HepG2 (cell line): ENCODE measurements around the gene CEP162. TPM values are rescaled to one million over a fixed set of nuclear protein-coding genes. Genes with fewer than 3 reads are reported as not detected.
"Not testable (repeated sequence)": the region's sequence is repeated elsewhere in the genome, so short reads cannot be mapped to it uniquely, and the experiment has no call there.

ENCODE experiments used
- ATAC-seq: fragments of 200-7000 bp; cut with Tn5 transposase; 3 replicates; pipeline ENCODE4 v1.9.1; 2020; ENCODE audit warnings: mild to moderate bottlenecking, moderate library complexity
- BruUV-seq: library from RNA; stranded (reverse); fragments of 400-500 nt; replicated peaks from 2 replicates; lab custom pipeline; 2021; lab: Mats Ljungman, UMichigan
- CTCF ChIA-PET: fragments of 300-600 bp; formaldehyde crosslinking; extraction: SDS; loops from one replicate; lab custom pipeline; 2021; ENCODE audit warnings: low total read pairs, inconsistent platforms, low intra/inter-chr PET ratio; lab: Yijun Ruan, JAX
- POLR2A ChIA-PET: fragments of 350-600 bp; sonication (Branson Sonifier 250); formaldehyde crosslinking; loops from one replicate; lab custom pipeline; 2020; ENCODE audit warnings: antibody characterized with exemption, inconsistent platforms; lab: Yijun Ruan, JAX
- DNase-seq: peaks from one replicate; pipeline ENCODE4 v3.0.0-alpha.2; 2015; ENCODE audit warnings: low spot score
- FAIRE-seq: peaks from 3 replicates; lab custom pipeline; 2011; peaks lifted over from hg19 to GRCh38; lab: Jason Lieb, UNC
- H2AFZ ChIP-seq: one replicate; pipeline ENCODE4 v1.6.1; 2011; ENCODE audit warnings: low read length, inconsistent platforms
- H3K27ac ChIP-seq: fragments of 300-600 bp; 3 replicates; pipeline ENCODE4 v1.8.0; 2011; ENCODE audit warnings: mixed run types, mild to moderate bottlenecking, mixed read lengths, low read length, inconsistent platforms; ENCODE audit not compliant: insufficient read depth; ENCODE audit errors: extremely low read length
- H3K27me3 ChIP-seq, 2 experiments: fragments of 200-600 bp in 1 of 2; 2 replicates in 1 of 2; 3 replicates in 1 of 2; pipeline versions ENCODE4 v1.6.0 to v1.8.0; 2011; ENCODE audit warnings: low read length in 2 of 2, mild to moderate bottlenecking in 2 of 2, moderate library complexity in 2 of 2, inconsistent platforms in 1 of 2; ENCODE audit not compliant: insufficient read depth in 2 of 2, control insufficient read depth in 1 of 2
- H3K36me3 ChIP-seq, 2 experiments: fragments of 200-600 bp in 1 of 2; replicated peaks in 1 of 2; 2 replicates in 1 of 2; 3 replicates in 1 of 2; pipeline versions ENCODE4 v1.5.1 to v1.8.0; 2011; ENCODE audit warnings: low read length in 2 of 2, inconsistent platforms in 1 of 2; ENCODE audit not compliant: insufficient read depth in 2 of 2, control insufficient read depth in 1 of 2
- H3K4me1 ChIP-seq: 2 replicates; pipeline ENCODE4 v1.5.1; 2012; ENCODE audit warnings: low read length, inconsistent platforms; ENCODE audit not compliant: insufficient read depth
- H3K4me2 ChIP-seq: 2 replicates; pipeline ENCODE4 v1.6.0; 2011; ENCODE audit warnings: low read depth, low read length, inconsistent platforms
- H3K4me3 ChIP-seq, 3 experiments: fragments of 200-600 bp in 1 of 3; sonication (generic), shearing (Covaris generic) in 1 of 3; replicated peaks in 1 of 3; 2 replicates each; pipeline ENCODE4 v1.5.1; 2011 to 2016; ENCODE audit warnings: low read length in 3 of 3, inconsistent platforms in 2 of 3, low read depth in 2 of 3, mild to moderate bottlenecking in 2 of 3, control low read depth in 1 of 3, mixed read lengths in 1 of 3; ENCODE audit not compliant: insufficient read depth in 1 of 3
- H3K79me2 ChIP-seq: one replicate; pipeline ENCODE4 v1.6.1; 2011; ENCODE audit warnings: low read length, inconsistent platforms; ENCODE audit not compliant: insufficient read depth
- H3K9ac ChIP-seq: 2 replicates; pipeline ENCODE4 v1.6.0; 2011; ENCODE audit warnings: mild to moderate bottlenecking, low read depth, low read length, inconsistent platforms; ENCODE audit not compliant: insufficient read depth
- H3K9me3 ChIP-seq: 2 replicates; pipeline ENCODE4 v1.5.1; 2012; ENCODE audit warnings: mild to moderate bottlenecking, low read length
- H4K20me1 ChIP-seq: 2 replicates; pipeline ENCODE4 v1.6.0; 2011; ENCODE audit warnings: inconsistent platforms, mild to moderate bottlenecking, low read length, moderate library complexity; ENCODE audit not compliant: insufficient read depth
- ARID5B ChIP-seq: IDR thresholded peaks from 2 replicates; pipeline ENCODE4 v1.4.0; 2020; ENCODE audit warnings: mild to moderate bottlenecking, missing genetic modification reagents
- CREM ChIP-seq, 2 experiments: sonication (generic) in 1 of 2; formaldehyde crosslinking in 1 of 2; IDR thresholded peaks; 2 replicates each; pipeline versions ENCODE4 v1.4.0 to v1.6.1; 2016 to 2020; ENCODE audit warnings: antibody characterized with exemption in 1 of 2, mild to moderate bottlenecking in 1 of 2, missing genetic modification reagents in 1 of 2
- FOXJ3 ChIP-seq: sonication (generic); formaldehyde crosslinking; IDR thresholded peaks from 2 replicates; pipeline ENCODE4 v1.4.0; 2020; ENCODE audit warnings: missing genetic modification reagents, mild to moderate bottlenecking, borderline replicate concordance
- HNF4G ChIP-seq, 2 experiments: sonication (generic) in 1 of 2; formaldehyde crosslinking in 1 of 2; IDR thresholded peaks; 2 replicates each; pipeline versions ENCODE4 v1.4.0 to v1.6.1; 2011 to 2020; ENCODE audit warnings: borderline replicate concordance in 2 of 2, low read depth in 2 of 2, mild to moderate bottlenecking in 2 of 2, low read length in 1 of 2, missing genetic modification reagents in 1 of 2, moderate library complexity in 1 of 2
- KDM1A ChIP-seq: IDR thresholded peaks from 2 replicates; pipeline ENCODE4 v1.6.1; 2016; ENCODE audit warnings: missing compliant biosample characterization
- SOX5 ChIP-seq: IDR thresholded peaks from 2 replicates; pipeline ENCODE4 v1.6.1; 2016; ENCODE audit warnings: borderline replicate concordance
- TCF7 ChIP-seq: sonication (generic); IDR thresholded peaks from 2 replicates; pipeline ENCODE4 v1.6.1; 2016; ENCODE audit warnings: antibody characterized with exemption, low read depth
- ZNF670 ChIP-seq: sonication (generic); formaldehyde crosslinking; IDR thresholded peaks from 2 replicates; pipeline ENCODE4 v1.8.0; 2022; ENCODE audit warnings: mild to moderate bottlenecking, missing genetic modification reagents, borderline replicate concordance
- whole genome bisulfite sequencing: methylation state at CpG from one replicate; pipeline ENCODE4 v1.1.6; 2017; ENCODE audit warnings: low lambda C conversion rate; 5-methylcytosine and 5-hydroxymethylcytosine counted together
- in situ Hi-C: cut with HindIII; loops from 2 replicates; pipeline ENCODE4 v1.10.0; 2017; ENCODE audit warnings: low pct_unique_long_range_greater_than_20kb; ENCODE audit not compliant: extremely low pct_ligation_motif_present
- intact Hi-C: fragments of 100-400 bp; cut with micrococcal nuclease; formaldehyde crosslinking; loops from one replicate; pipeline ENCODE4 v1.10.0; 2022; ENCODE audit not compliant: unreplicated experiment
- polyA plus RNA-seq, 8 experiments: library from polyadenylated mRNA; depleted of rRNA in 3 of 8; stranded (reverse) in 7 of 8; unstranded in 1 of 8; fragments of >200 nt; fragmentation: Illumina TruSeq in 4 of 8; extraction: Trizol in 4 of 8; gene quantifications; 2 replicates each; pipeline versions ENCODE4 v1.2.1 to v1.2.3, GENCODE V29; 2011 to 2016; ENCODE audit warnings: low read depth in 4 of 8, missing spikeins in 1 of 8, mixed read lengths in 1 of 8; ENCODE audit not compliant: insufficient read depth in 1 of 8
- total RNA-seq, 5 experiments: library from RNA; depleted of rRNA; stranded (reverse); fragments of >200 nt; fragmentation: Illumina TruSeq; extraction: Trizol; gene quantifications; 2 replicates each; pipeline ENCODE4 v1.2.3, GENCODE V29; 2016; ENCODE audit warnings: low read depth in 1 of 5

Gene CEP162
- total and polyA plus RNA-seq, 2 of the 13 experiments (the other 11 are each of a cell fraction or from before 2014, with no cell fraction given) = 0.50 to 7.9 TPM

- POLR2A ChIA-PET, H3K36me3 ChIP-seq, H3K79me2 ChIP-seq, H3K4me3 ChIP-seq, intact Hi-C loops, H3K9ac ChIP-seq, H3K4me1 ChIP-seq, in situ Hi-C loops, H2AFZ ChIP-seq, ATAC-seq, H3K27me3 ChIP-seq, FAIRE-seq, H3K27ac ChIP-seq, H4K20me1 ChIP-seq, H3K9me3 ChIP-seq, BruUV-seq, CTCF ChIA-PET, H3K4me2 ChIP-seq, DNase-seq: not testable (repeated sequence)
- 94% methylated on average over 3 of the region's 9 CpGs for WGBS
Observed at GRCh38 chr6:84133385-84133784, 94.1 kb downstream of the CEP162 start.

- WGBS = 4% methylated on average over 1 of the region's 1 CpG
- TF ChIP-seq TCF7 = peak; percentile 47; the same call in 1 of the 2 replicates
- TF ChIP-seq HNF4G (IDR thresholded peaks at IDR 0.05; ENCODE audit: borderline replicate concordance, low read depth, low read length) = peak; percentile 29; the same call in 1 of the 2 replicates
- TF ChIP-seq HNF4G (CRISPR knock-in tag; IDR thresholded peaks at IDR 0.05; ENCODE audit: borderline replicate concordance, low read depth); CREM (CRISPR knock-in tag; IDR thresholded peaks at IDR 0.05): not testable (repeated sequence)
- peak; percentile 59; the same call in 1 of the 2 replicates for TF ChIP-seq FOXJ3 (CRISPR knock-in tag)
- TF ChIP-seq ARID5B (CRISPR knock-in tag) = peak; percentile 48
- TF ChIP-seq CREM (IDR thresholded peaks at IDR 0.05) = peak; percentile 43; the same call in 1 of the 2 replicates
- TF ChIP-seq ZNF670 (CRISPR knock-in tag) = peak; percentile 34; the same call in 1 of the 2 replicates
- TF ChIP-seq SOX5 (CRISPR knock-in tag) = peak; percentile 60; the same call in 1 of the 2 replicates
- peak; percentile 40; the same call in 1 of the 2 replicates for TF ChIP-seq KDM1A (CRISPR knock-in tag)
Observed at GRCh38 chr6:84129588-84129987, 97.9 kb downstream of the CEP162 start.

More at GRCh38 chr6:84129588-84129987, 97.9 kb downstream of the CEP162 start:
- H3K27me3 ChIP-seq, intact Hi-C loops, H3K36me3 ChIP-seq, FAIRE-seq, H3K4me2 ChIP-seq, H3K9ac ChIP-seq, H3K4me1 ChIP-seq, H3K4me3 ChIP-seq, CTCF ChIA-PET, in situ Hi-C loops, H3K9me3 ChIP-seq, H4K20me1 ChIP-seq, POLR2A ChIA-PET, H3K79me2 ChIP-seq, H3K27ac ChIP-seq, BruUV-seq, H2AFZ ChIP-seq: not testable (repeated sequence)
- ATAC-seq (peak; percentile 48), DNase-seq (peak; percentile 31)
